GM20000 (cell line): Measurements from ENCODE around the gene TFAP2E.
A peak's percentile ranks its signal among the peaks of the same experiment; 100 is the strongest.

Experiments used
- DNase-seq: peaks from one replicate; pipeline ENCODE4 v3.0.0; 2012; ENCODE audit warnings: low spot score
- TF ChIP-seq, protein P1 (sequence below): IDR thresholded peaks from 2 replicates; pipeline ENCODE4 v1.5.1; 2012; ENCODE audit warnings: mild to moderate bottlenecking, control low read depth; ENCODE audit errors: extremely low read depth, missing control alignments

The TFAP2E gene

DNA sequence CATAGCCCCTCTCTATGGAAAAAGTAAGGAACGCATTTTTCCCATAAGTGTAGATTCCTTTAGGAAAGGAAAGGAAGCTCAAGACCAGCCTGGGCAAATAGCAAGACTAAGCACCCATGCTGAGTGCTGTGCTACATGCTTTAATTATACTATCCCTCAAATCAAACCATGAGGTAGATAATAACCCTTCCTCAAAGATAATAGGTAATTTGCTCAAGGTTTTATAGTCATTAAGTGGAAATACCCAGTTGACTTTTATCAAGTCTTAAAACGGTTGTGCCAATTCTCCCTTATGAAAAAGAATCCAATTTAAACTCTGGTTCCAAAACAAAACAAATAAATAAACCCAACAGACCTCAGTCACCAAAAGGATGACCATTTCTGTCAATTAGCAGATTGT is 19.3 kb upstream of the TFAP2E start:
- TF ChIP-seq, protein P1, sequence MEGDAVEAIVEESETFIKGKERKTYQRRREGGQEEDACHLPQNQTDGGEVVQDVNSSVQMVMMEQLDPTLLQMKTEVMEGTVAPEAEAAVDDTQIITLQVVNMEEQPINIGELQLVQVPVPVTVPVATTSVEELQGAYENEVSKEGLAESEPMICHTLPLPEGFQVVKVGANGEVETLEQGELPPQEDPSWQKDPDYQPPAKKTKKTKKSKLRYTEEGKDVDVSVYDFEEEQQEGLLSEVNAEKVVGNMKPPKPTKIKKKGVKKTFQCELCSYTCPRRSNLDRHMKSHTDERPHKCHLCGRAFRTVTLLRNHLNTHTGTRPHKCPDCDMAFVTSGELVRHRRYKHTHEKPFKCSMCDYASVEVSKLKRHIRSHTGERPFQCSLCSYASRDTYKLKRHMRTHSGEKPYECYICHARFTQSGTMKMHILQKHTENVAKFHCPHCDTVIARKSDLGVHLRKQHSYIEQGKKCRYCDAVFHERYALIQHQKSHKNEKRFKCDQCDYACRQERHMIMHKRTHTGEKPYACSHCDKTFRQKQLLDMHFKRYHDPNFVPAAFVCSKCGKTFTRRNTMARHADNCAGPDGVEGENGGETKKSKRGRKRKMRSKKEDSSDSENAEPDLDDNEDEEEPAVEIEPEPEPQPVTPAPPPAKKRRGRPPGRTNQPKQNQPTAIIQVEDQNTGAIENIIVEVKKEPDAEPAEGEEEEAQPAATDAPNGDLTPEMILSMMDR: no peak
- no peak for DNase-seq

DNA sequence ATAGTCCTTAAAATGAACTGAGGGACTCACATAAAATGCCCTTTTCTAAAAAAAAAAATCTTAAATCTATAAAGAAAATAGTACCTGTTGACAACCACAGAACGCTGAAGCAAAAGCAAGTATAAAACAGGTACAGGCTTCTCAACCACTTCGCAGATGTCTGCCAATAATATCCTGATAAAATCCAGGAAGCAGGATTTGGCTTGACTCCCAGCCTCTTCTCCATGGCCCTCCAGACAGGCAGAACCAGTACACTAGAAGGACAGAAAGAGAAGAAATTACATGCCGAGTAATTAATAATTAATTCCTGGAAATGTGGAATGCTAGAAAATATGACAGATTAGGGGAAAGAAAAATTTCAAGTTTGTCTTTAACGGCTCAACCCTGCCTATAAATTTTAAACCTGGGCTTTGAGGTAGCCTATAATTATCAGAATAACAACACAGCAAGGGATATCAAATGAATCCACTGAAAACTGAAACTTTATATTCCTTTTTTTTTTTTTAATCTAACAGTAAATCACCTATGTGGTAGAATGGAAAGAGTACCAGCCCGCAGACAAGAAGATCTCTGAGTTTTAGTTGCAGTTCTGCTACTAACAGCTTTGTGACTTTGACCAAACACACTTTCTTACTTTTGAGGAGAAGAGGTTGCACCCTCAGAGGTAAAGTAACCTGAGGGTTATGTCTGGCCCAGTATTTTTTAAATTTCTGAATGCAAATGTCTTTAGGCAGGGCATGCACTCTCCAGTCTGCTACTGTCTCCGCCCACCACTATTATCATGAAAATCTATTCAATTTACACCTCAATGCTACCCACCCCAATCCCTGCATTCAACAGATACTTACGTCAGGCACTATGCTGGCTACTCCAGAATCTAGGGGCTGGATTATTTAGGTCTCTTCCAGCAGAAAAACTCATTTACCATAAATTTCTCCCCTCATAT is 18.6 kb upstream of the TFAP2E start:
- TF ChIP-seq, protein P1: no peak
- DNase-seq: no peak

DNA sequence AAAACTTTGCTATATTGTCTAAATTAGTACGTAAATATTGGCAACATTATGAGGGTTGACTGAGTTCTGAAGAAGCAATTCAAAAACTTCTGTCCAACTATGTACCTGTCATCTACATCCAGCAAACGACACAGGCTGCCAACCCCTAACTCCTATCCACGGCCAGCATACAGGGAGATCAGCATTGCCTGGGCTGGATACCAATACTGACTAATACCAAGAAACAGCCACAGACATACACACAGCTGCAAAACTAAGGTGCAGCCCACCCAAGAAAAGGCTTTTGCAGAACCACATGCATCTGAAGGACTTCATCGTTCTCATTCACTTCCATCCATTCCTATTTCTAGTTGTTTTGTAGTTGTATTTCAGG is 17.9 kb upstream of the TFAP2E start:
- TF ChIP-seq, protein P1: no peak
- DNase-seq: no peak

DNA sequence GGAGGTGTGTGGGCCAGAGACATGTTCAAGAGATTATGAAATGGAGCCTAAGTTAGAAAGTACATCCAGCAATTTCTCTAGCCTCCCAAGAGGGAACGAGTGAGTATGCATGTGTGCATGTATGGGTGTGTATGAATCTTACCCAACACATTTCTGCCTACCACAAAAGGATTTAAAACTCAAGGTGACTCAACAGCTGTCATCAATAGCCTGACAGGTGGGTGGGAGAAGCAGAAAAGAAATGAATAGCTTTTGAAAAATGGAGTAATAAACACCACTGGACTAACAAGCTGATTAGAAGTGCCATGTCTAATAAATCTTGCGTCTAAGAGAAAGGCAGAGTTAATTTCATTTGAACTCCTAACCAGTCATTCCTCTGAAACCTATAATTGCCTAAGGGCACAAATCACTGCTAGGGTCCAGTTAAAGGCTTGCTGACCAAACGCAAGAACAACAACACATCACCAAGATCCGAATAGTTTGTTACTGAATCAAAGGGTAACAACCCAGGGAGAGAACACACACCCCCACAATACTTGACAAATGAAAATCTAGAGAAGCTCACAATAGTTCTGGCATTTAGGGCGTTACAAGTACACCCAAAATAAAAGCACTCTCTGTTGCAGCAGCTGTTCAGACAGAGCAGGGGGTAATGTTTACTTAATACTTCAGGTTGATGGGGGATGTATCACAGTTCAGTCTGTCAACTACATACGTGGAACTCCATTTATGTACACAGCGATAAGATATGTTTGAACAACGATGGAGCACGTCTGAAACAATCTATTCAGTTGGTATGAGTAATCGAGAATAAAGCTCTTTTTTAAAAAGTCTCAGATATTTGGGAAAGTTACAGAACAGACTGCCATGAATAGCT is 17.3 kb upstream of the TFAP2E start:
- DNase-seq: no peak
- TF ChIP-seq, protein P1: no peak

DNA sequence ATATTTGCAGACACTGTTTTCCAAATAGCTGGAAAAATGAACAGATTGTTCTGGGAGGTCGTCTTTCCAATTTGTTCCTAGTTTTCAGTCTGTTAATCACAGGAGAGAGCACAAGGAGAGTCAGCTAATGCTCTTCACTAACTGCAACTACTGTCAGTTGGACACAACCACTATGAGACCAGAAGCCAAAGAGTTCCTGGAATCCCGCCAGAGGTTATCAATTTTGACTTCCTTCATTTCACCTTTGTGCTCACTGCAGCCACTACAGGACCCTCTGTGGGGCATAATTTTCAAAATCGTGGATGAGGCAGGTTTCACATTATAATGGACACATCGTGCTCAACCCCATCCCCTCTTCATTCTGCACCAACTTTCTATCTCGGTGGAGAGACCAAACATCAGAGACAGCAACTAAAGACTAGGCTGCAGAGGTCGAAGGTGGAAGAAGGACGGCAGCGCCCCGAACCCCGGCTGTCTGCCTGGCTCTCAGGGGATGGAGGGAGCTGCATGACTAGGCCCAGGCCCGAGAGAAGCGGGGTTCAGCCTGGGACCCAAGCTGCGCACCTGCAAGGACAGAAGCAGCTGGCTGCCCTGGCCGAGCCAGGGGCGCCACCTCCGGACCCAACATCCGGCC is 16.5 kb upstream of the TFAP2E start:
- DNase-seq: no peak

DNA sequence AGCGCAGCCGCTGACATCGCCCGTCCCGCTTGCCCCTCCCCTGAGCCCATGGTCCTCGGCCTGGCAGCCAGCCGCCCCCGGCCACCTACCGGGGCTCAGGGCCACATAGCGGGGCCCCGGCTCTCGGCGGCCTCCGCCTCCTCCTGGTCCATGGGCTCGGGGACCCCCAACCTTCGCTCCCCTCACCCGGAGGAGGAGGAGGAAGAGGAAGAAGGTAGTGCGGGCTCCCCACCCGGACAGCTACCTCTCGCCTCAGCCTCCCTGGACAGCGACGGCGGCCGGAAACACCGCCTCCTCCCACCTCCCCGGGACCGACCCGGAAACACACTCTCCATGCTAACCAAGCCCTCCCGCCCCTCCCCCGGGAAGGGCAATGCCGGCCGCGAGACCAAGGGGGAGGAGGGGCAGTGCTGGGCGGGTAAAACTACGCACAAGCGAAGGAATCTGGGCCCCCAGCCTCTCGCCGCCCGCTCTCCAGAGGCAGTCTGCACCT is 15.9 kb upstream of the TFAP2E start, which contains the start of gene KIAA0319L:
Gene KIAA0319L (minus strand): TSS at position 286 of the 493 bp plus-strand sequence. CDS start 2,912 bp downstream, outside the sequence.
- TF ChIP-seq, protein P1: no peak
- peak; percentile 93 for DNase-seq

More for the DNA sequence above, 16.5 kb upstream of the TFAP2E start:
- TF ChIP-seq, protein P1: no peak
